ENCODE data around the gene CIART.
"Not testable (repeated sequence)": the region's sequence is repeated elsewhere in the genome, so short reads cannot be mapped to it uniquely, and the experiment has no call there.

The CIART gene

GRCh38 chr1:150309758-150310508 is 27.6 kb downstream of the CIART start:
- Histone ChIP-seq H3K4me2 (no peak overlapping the region), H3K36me3 (ENCODE audit: insufficient read depth) (no peaks in the 10 kb centered on the region), H3K4me3 (IDR thresholded peaks at IDR 0.05; ENCODE audit: insufficient read depth, low read depth, low read length) (no peak overlapping the region), H3K27ac (no peak overlapping the region), H4K20me1 (ENCODE audit: insufficient read depth) (no peaks in the 10 kb centered on the region), H2AFZ (ENCODE audit: low read depth) (no peak overlapping the region), H3K4me1 (ENCODE audit: low read depth, poor library complexity, severe bottlenecking) (no peaks in the 10 kb centered on the region), H3K9ac (no peak overlapping the region), H3K27me3 (ENCODE audit: insufficient read depth, low read depth) (no peaks in the 10 kb centered on the region), H3K79me2 (ENCODE audit: insufficient read depth, low read depth) (no peaks in the 10 kb centered on the region)
- no peak for TF ChIP-seq CTCF (conservative IDR thresholded peaks at IDR 0.05; ENCODE audit: low read depth, low read length)

DNA sequence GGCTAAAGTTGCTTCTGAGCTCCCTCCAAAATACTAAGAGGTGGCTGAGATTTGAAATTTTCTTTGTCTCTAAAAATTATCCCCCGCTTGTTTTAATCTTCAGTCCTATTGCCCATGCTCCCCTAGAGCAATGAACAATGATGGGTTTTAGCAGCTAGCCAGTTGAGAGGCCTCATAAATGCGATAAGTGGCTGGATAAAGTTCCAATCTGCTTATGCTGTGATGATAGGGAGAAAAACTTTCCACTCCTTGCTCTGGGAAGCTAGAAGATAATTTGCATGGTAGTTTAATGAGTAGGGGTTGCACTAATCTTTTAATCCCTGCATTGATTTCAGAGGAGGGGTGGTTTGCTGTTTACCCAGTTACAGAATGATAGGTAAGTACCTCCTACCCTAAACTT is 29.4 kb downstream of the CIART start:
- Histone ChIP-seq H2AFZ (ENCODE audit: low read depth) (no peak overlapping the region), H3K36me3 (ENCODE audit: insufficient read depth) (no peaks in the 10 kb centered on the region), H3K4me1 (ENCODE audit: low read depth, poor library complexity, severe bottlenecking) (no peaks in the 10 kb centered on the region), H3K9ac (no peak overlapping the region), H3K27me3 (ENCODE audit: insufficient read depth, low read depth) (no peaks in the 10 kb centered on the region), H3K79me2 (ENCODE audit: insufficient read depth, low read depth) (no peaks in the 10 kb centered on the region), H3K4me2 (no peak overlapping the region), H4K20me1 (ENCODE audit: insufficient read depth) (no peaks in the 10 kb centered on the region), H3K27ac (no peak overlapping the region), H3K4me3 (IDR thresholded peaks at IDR 0.05; ENCODE audit: insufficient read depth, low read depth, low read length) (no peak overlapping the region)
- no peak for TF ChIP-seq CTCF (conservative IDR thresholded peaks at IDR 0.05; ENCODE audit: low read depth, low read length)

DNA sequence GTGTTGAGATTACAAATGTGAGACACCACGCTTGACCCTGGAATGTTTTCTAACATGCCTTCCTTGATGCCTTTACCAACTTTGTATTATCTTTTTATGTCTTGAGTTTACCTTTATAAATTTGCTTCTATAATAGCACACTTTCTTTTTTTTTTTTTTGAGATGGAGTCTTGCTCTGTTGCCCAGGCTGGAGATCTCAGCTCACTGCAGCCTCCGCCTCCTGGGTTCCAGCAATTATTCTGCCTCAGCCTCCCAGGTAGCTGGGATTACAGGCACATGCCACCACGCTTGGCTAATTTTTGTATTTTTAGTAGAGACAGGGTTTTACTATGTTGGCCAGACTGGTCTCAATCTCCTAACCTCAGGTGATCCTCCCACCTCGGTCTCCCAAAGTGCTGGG is 32.3 kb downstream of the CIART start:
- H3K36me3 ChIP-seq (ENCODE audit: insufficient read depth); H3K27ac ChIP-seq; H3K4me2 ChIP-seq; H3K79me2 ChIP-seq (ENCODE audit: insufficient read depth, low read depth); H3K4me3 ChIP-seq (IDR thresholded peaks at IDR 0.05; ENCODE audit: insufficient read depth, low read depth, low read length); H4K20me1 ChIP-seq (ENCODE audit: insufficient read depth); H3K4me1 ChIP-seq (ENCODE audit: low read depth, poor library complexity, severe bottlenecking); H3K27me3 ChIP-seq (ENCODE audit: insufficient read depth, low read depth); H3K9ac ChIP-seq; H2AFZ ChIP-seq (ENCODE audit: low read depth): not testable (repeated sequence)

GRCh38 chr1:150320667-150320978 is 38.3 kb downstream of the CIART start:
- Histone ChIP-seq H3K9ac (peak overlapping the region; percentile 77), H3K79me2 (ENCODE audit: insufficient read depth, low read depth) (peaks cover 44% of the 10 kb centered on the region), H2AFZ (ENCODE audit: low read depth) (peak overlapping the region; percentile 93), H4K20me1 (ENCODE audit: insufficient read depth) (no peaks in the 10 kb centered on the region), H3K4me3 (IDR thresholded peaks at IDR 0.05; ENCODE audit: insufficient read depth, low read depth, low read length) (peak overlapping the region; percentile 78), H3K4me2 (peak overlapping the region; percentile 90), H3K4me1 (ENCODE audit: low read depth, poor library complexity, severe bottlenecking) (peaks cover 10% of the 10 kb centered on the region), H3K27me3 (ENCODE audit: insufficient read depth, low read depth) (no peaks in the 10 kb centered on the region), H3K27ac (peak overlapping the region; percentile 67; the same call in 1 of the 2 replicates), H3K36me3 (ENCODE audit: insufficient read depth) (peaks cover 9% of the 10 kb centered on the region; the same call in 1 of the 2 replicates)
- no peak for TF ChIP-seq CTCF (conservative IDR thresholded peaks at IDR 0.05; ENCODE audit: low read depth, low read length)

- H3K9ac ChIP-seq: peak overlapping the region; percentile 77
- peaks cover 21% of the 10 kb centered on the region; the same call in 1 of the 2 replicates for H3K36me3 ChIP-seq (ENCODE audit: insufficient read depth)
- peak overlapping the region; percentile 67 for H3K27ac ChIP-seq
- peaks cover 56% of the 10 kb centered on the region for H3K79me2 ChIP-seq (ENCODE audit: insufficient read depth, low read depth)
- peak overlapping the region; percentile 97 for H3K4me3 ChIP-seq (IDR thresholded peaks at IDR 0.05; ENCODE audit: insufficient read depth, low read depth, low read length)
- H2AFZ ChIP-seq (ENCODE audit: low read depth): peak overlapping the region; percentile 93
- H3K4me2 ChIP-seq: peak overlapping the region; percentile 90
- no peaks in the 10 kb centered on the region for H3K27me3 ChIP-seq (ENCODE audit: insufficient read depth, low read depth)
- H3K4me1 ChIP-seq (ENCODE audit: low read depth, poor library complexity, severe bottlenecking): peaks cover 10% of the 10 kb centered on the region
- TF ChIP-seq CTCF (conservative IDR thresholded peaks at IDR 0.05; ENCODE audit: low read depth, low read length): 0 out of 2 replicates have a peak, but pooled peaks have one; percentile 3
- no peaks in the 10 kb centered on the region for H4K20me1 ChIP-seq (ENCODE audit: insufficient read depth)
Observed at GRCh38 chr1:150321826-150322166, 39.4 kb downstream of the CIART start.

Measured in KMS-11 (cell line).